Measurements from ENCODE around the gene DIP2C.
"Not testable (repeated sequence)": the region's sequence is repeated elsewhere in the genome, so short reads cannot be mapped to it uniquely, and the experiment has no call there.

DIP2C gene

GRCh38 chr10:404991-405390 is 284.5 kb downstream of the DIP2C start:
- no peak for DNase-seq

- DNase-seq, result no peak
Observed at GRCh38 chr10:404346-404745, 285.1 kb downstream of the DIP2C start.

GRCh38 chr10:398954-399353 is 290.5 kb downstream of the DIP2C start:
- no peak for DNase-seq

- no peak for DNase-seq
Observed at GRCh38 chr10:397321-398068, 292.0 kb downstream of the DIP2C start.

- DNase-seq, result no peak
Observed at GRCh38 chr10:396535-397220, 292.8 kb downstream of the DIP2C start.

GRCh38 chr10:396107-396506 is 293.4 kb downstream of the DIP2C start:
- DNase-seq, result no peak

GRCh38 chr10:395665-396064 is 293.8 kb downstream of the DIP2C start:
- DNase-seq, result no peak

GRCh38 chr10:394439-395101 is 294.9 kb downstream of the DIP2C start:
- DNase-seq, result not testable (repeated sequence)

- DNase-seq, result no peak
Observed at GRCh38 chr10:393787-394438, 295.6 kb downstream of the DIP2C start.

- no peak for DNase-seq
Observed at GRCh38 chr10:393106-393745, 296.2 kb downstream of the DIP2C start.

GRCh38 chr10:392705-393037 is 296.8 kb downstream of the DIP2C start:
- no peak for DNase-seq

GRCh38 chr10:391847-392704 is 297.4 kb downstream of the DIP2C start:
- DNase-seq, result no peak

GRCh38 chr10:391305-391704 is 298.2 kb downstream of the DIP2C start:
- DNase-seq, result no peak

- DNase-seq, result no peak
Observed at GRCh38 chr10:390449-391100, 298.9 kb downstream of the DIP2C start.

GRCh38 chr10:389836-390448 is 299.5 kb downstream of the DIP2C start:
- DNase-seq, result no peak

GRCh38 chr10:389261-389790 is 300.1 kb downstream of the DIP2C start:
- DNase-seq, result no peak

- no peak for DNase-seq
Observed at GRCh38 chr10:388661-389045, 300.8 kb downstream of the DIP2C start.

GRCh38 chr10:387909-388660 is 301.4 kb downstream of the DIP2C start:
- DNase-seq, result no peak

GRCh38 chr10:387593-387891 is 301.9 kb downstream of the DIP2C start:
- DNase-seq, result no peak
